K562 (cell line): ENCODE data around the gene TAF8. TPM values are rescaled to one million over a fixed set of nuclear protein-coding genes. Genes with fewer than 3 reads are reported as not detected.

Experiments
- ATAC-seq: fragments of 200-7000 bp; cut with Tn5 transposase; 3 replicates; pipeline ENCODE4 v1.9.1; 2020; ENCODE audit warnings: moderate library complexity
- BruUV-seq: library from RNA; stranded (reverse); fragments of 400-500 nt; replicated peaks from 2 replicates; lab custom pipeline; 2021; lab: Mats Ljungman, UMichigan
- CTCF ChIA-PET: fragments of 300-600 bp; formaldehyde crosslinking; extraction: SDS; loops from one replicate; lab custom pipeline; 2021; ENCODE audit warnings: low intra/inter-chr PET ratio; lab: Yijun Ruan, JAX
- POLR2A ChIA-PET: fragments of 300-600, 350-650 bp; sonication (Branson Sonifier 250); formaldehyde crosslinking; extraction: SDS; loops from one replicate; lab custom pipeline; 2021; ENCODE audit warnings: antibody characterized with exemption, inconsistent platforms; lab: Yijun Ruan, JAX
- DNase-seq, 4 experiments: peaks; one replicate each; pipeline versions ENCODE4 v3.0.0 to v3.0.0-alpha.2; 2011 to 2018; ENCODE audit warnings: low spot score in 3 of 4, mixed read lengths in 3 of 4; ENCODE audit errors: extremely low read depth in 1 of 4
- FAIRE-seq: peaks from 2 replicates; lab custom pipeline; 2011; peaks lifted over from hg19 to GRCh38; lab: Jason Lieb, UNC
- H2AFZ ChIP-seq: 2 replicates; pipeline ENCODE4 v1.6.0; 2011; ENCODE audit warnings: low read depth, low read length, control low read depth, inconsistent platforms
- H3K27ac ChIP-seq: fragments of 200-600 bp; 3 replicates; pipeline ENCODE4 v1.8.0; 2011; ENCODE audit warnings: low read depth, mild to moderate bottlenecking, control low read depth, inconsistent platforms, low read length, moderate library complexity, mixed read lengths; ENCODE audit errors: extremely low read depth
- H3K27me3 ChIP-seq, 2 experiments: fragments of 300-600 bp in 1 of 2; 2 replicates in 1 of 2; 3 replicates in 1 of 2; pipeline versions ENCODE4 v1.6.0 to v1.8.0; 2011; ENCODE audit warnings: inconsistent platforms in 2 of 2, low read length in 2 of 2, mild to moderate bottlenecking in 1 of 2, mixed read lengths in 1 of 2, moderate library complexity in 1 of 2; ENCODE audit not compliant: control insufficient read depth in 2 of 2, insufficient read depth in 2 of 2
- H3K36me3 ChIP-seq: fragments of 300-600 bp; 3 replicates; pipeline ENCODE4 v1.8.0; 2011; ENCODE audit warnings: mild to moderate bottlenecking, low read length, inconsistent platforms; ENCODE audit not compliant: control insufficient read depth, insufficient read depth
- H3K4me1 ChIP-seq, 2 experiments: fragments of 200-600 bp in 1 of 2; replicated peaks in 1 of 2; 2 replicates in 1 of 2; 3 replicates in 1 of 2; pipeline versions ENCODE4 v1.5.1 to v1.8.0; 2011; ENCODE audit warnings: inconsistent platforms in 2 of 2, low read length in 2 of 2, mild to moderate bottlenecking in 1 of 2, mixed read lengths in 1 of 2, moderate library complexity in 1 of 2; ENCODE audit not compliant: control insufficient read depth in 2 of 2, insufficient read depth in 2 of 2
- H3K4me2 ChIP-seq: 2 replicates; pipeline ENCODE4 v1.6.1; 2011; ENCODE audit warnings: low read length, control low read depth, inconsistent platforms, mixed read lengths; ENCODE audit not compliant: insufficient read depth
- H3K4me3 ChIP-seq: fragments of 200-600 bp; sonication (generic), shearing (Covaris generic); 2 replicates; pipeline ENCODE4 v1.5.1; 2016; ENCODE audit warnings: control low read depth, inconsistent platforms
- H3K79me2 ChIP-seq: fragments of 200-600 bp; 3 replicates; pipeline ENCODE4 v1.8.0; 2011; ENCODE audit warnings: low read length, inconsistent platforms; ENCODE audit not compliant: control insufficient read depth, insufficient read depth
- H3K9ac ChIP-seq, 2 experiments: 2 replicates each; pipeline versions ENCODE4 v1.6.0 to v1.6.1; 2011; ENCODE audit warnings: low read depth in 2 of 2, low read length in 2 of 2, control low read depth in 1 of 2, inconsistent platforms in 1 of 2, mild to moderate bottlenecking in 1 of 2, mixed read lengths in 1 of 2; ENCODE audit not compliant: insufficient read depth in 1 of 2
- H3K9me1 ChIP-seq: one replicate; pipeline ENCODE4 v1.6.0; 2011; ENCODE audit warnings: inconsistent platforms, mild to moderate bottlenecking, low read length, moderate library complexity; ENCODE audit not compliant: control insufficient read depth, insufficient read depth
- H3K9me3 ChIP-seq: replicated peaks from 2 replicates; pipeline ENCODE4 v1.5.1; 2011; ENCODE audit warnings: low read depth, low read length, inconsistent platforms; ENCODE audit not compliant: control insufficient read depth, insufficient read depth
- H4K20me1 ChIP-seq: replicated peaks from 2 replicates; pipeline ENCODE4 v1.6.1; 2011; ENCODE audit warnings: low read length, inconsistent platforms, mixed read lengths; ENCODE audit not compliant: control insufficient read depth, insufficient read depth
- CBFA2T2 ChIP-seq: fragments of 450-650 bp; conservative IDR thresholded peaks from 2 replicates; pipeline ENCODE4 v1.6.1; 2017; ENCODE audit warnings: mild to moderate bottlenecking
- CXXC5 ChIP-seq: fragments of 250-450 bp; sonication (Bioruptor Pico); IDR thresholded peaks from 2 replicates; pipeline ENCODE4 v1.8.0; 2022; ENCODE audit warnings: inconsistent platforms, mild to moderate bottlenecking, moderate library complexity
- FUS ChIP-seq: fragments of 200-400 bp; formaldehyde crosslinking; optimal IDR thresholded peaks from 2 replicates; pipeline ENCODE3; 2017; ENCODE audit warnings: low read depth, low read length
- KHSRP ChIP-seq: fragments of 450-650 bp; IDR thresholded peaks from 2 replicates; pipeline ENCODE4 v1.6.1; 2017
- NR1H2 ChIP-seq: sonication (generic); formaldehyde crosslinking; IDR thresholded peaks from 2 replicates; pipeline ENCODE4 v1.4.0; 2020; ENCODE audit warnings: mild to moderate bottlenecking, missing genetic modification reagents
- POLR2G ChIP-seq: fragments of 200-400 bp; formaldehyde crosslinking; IDR thresholded peaks from 2 replicates; pipeline ENCODE4 v1.6.1; 2017; ENCODE audit warnings: low read depth, mild to moderate bottlenecking, antibody characterized with exemption, low read length, moderate library complexity
- RBM17 ChIP-seq: fragments of 200-400 bp; formaldehyde crosslinking; IDR thresholded peaks from 2 replicates; pipeline ENCODE4 v1.6.1; 2017; ENCODE audit warnings: low read depth, mild to moderate bottlenecking, low read length, borderline replicate concordance
- RBM22 ChIP-seq: fragments of 200-400 bp; formaldehyde crosslinking; IDR thresholded peaks from 2 replicates; pipeline ENCODE4 v1.6.1; 2018; ENCODE audit warnings: low read length, low read depth; ENCODE audit not compliant: poor library complexity, severe bottlenecking
- SMAD4 ChIP-seq: fragments of 250-450 bp; sonication (Bioruptor Pico); conservative IDR thresholded peaks from 2 replicates; pipeline ENCODE4 v1.8.0; 2021; ENCODE audit warnings: inconsistent platforms, mild to moderate bottlenecking, moderate library complexity
- ZNF408 ChIP-seq: fragments of 250-450 bp; sonication (Bioruptor Pico); IDR thresholded peaks from 2 replicates; pipeline ENCODE4 v1.4.0; 2020; ENCODE audit warnings: low read depth, mild to moderate bottlenecking, moderate library complexity
- ZNF584 ChIP-seq: fragments of 200-800 bp; sonication (Bioruptor generic); IDR thresholded peaks from 2 replicates; pipeline ENCODE4 v1.6.1; 2016; ENCODE audit warnings: low read depth, mild to moderate bottlenecking, missing genetic modification characterization, missing compliant biosample characterization
- ZNF707 ChIP-seq: fragments of 250-450 bp; sonication (Bioruptor Pico); conservative IDR thresholded peaks from 2 replicates; pipeline ENCODE4 v1.8.0; 2022; ENCODE audit warnings: inconsistent platforms, mild to moderate bottlenecking, moderate library complexity
- WGBS: fragments of 100-300 bp; shearing (Covaris generic); methylation state at CpG from one replicate; pipeline ENCODE4 v1.1.6; 2016; ENCODE audit warnings: low coverage, mixed read lengths; ENCODE audit not compliant: insufficient coverage; ENCODE audit errors: missing lambda C conversion rate; 5-methylcytosine and 5-hydroxymethylcytosine counted together
- in situ Hi-C: fragments of 300-500 bp; cut with MboI; formaldehyde crosslinking; loops from 4 replicates; pipeline ENCODE4 v1.15.0; 2018; ENCODE audit warnings: inconsistent platforms, mixed read lengths
- intact Hi-C: fragments of 100-400 bp; cut with micrococcal nuclease; formaldehyde crosslinking; loops from 2 replicates; pipeline ENCODE4 v1.14.2; 2022
- polyA plus RNA-seq, 8 experiments: library from polyadenylated mRNA; depleted of rRNA in 4 of 8; stranded (reverse) in 5 of 8; unstranded in 3 of 8; fragments of >200 nt; fragmentation: Nextera tagmentation in 2 of 8; fragmentation: Illumina TruSeq in 1 of 8; extraction: Ambion mirVana in 2 of 8; extraction: Trizol in 1 of 8; gene quantifications; 2 replicates each; pipeline versions ENCODE4 v1.2.1 to v1.2.3, GENCODE V29; 2011 to 2014; ENCODE audit warnings: inconsistent platforms in 1 of 8, missing spikeins in 1 of 8
- total RNA-seq, 7 experiments: library from RNA; depleted of rRNA in 6 of 7; stranded (reverse); fragments of >200 nt in 6 of 7; fragmentation: Illumina TruSeq in 2 of 7; extraction: Trizol in 2 of 7; gene quantifications; 2 replicates each; pipeline versions ENCODE4 v1.2.1 to v1.2.3, GENCODE V29; 2011 to 2021; ENCODE audit warnings: low replicate concordance in 1 of 7
- TF ChIP-seq, protein P1 (sequence below): fragments of 450-650 bp; IDR thresholded peaks from 2 replicates; pipeline ENCODE4 v1.6.1; 2016
- TF ChIP-seq, protein P2 (sequence below): fragments of 450-650 bp; IDR thresholded peaks from 2 replicates; pipeline ENCODE4 v1.6.1; 2017; ENCODE audit warnings: antibody characterized with exemption
- TF ChIP-seq, protein P3 (sequence below): fragments of 250-450 bp; sonication (Bioruptor Pico); IDR thresholded peaks from 2 replicates; pipeline ENCODE4 v1.6.1; 2021; ENCODE audit warnings: mild to moderate bottlenecking
- TF ChIP-seq, protein P4 (sequence below): sonication (generic); formaldehyde crosslinking; IDR thresholded peaks from 2 replicates; pipeline ENCODE4 v1.8.0; 2023; ENCODE audit warnings: mild to moderate bottlenecking, missing genetic modification reagents

Gene TAF8
- total and polyA plus RNA-seq, 9 of the 15 experiments (the other 6 are each of a cell fraction or from before 2014, with no cell fraction given): 29.4 to 84.0 (median 52.6) TPM

DNA sequence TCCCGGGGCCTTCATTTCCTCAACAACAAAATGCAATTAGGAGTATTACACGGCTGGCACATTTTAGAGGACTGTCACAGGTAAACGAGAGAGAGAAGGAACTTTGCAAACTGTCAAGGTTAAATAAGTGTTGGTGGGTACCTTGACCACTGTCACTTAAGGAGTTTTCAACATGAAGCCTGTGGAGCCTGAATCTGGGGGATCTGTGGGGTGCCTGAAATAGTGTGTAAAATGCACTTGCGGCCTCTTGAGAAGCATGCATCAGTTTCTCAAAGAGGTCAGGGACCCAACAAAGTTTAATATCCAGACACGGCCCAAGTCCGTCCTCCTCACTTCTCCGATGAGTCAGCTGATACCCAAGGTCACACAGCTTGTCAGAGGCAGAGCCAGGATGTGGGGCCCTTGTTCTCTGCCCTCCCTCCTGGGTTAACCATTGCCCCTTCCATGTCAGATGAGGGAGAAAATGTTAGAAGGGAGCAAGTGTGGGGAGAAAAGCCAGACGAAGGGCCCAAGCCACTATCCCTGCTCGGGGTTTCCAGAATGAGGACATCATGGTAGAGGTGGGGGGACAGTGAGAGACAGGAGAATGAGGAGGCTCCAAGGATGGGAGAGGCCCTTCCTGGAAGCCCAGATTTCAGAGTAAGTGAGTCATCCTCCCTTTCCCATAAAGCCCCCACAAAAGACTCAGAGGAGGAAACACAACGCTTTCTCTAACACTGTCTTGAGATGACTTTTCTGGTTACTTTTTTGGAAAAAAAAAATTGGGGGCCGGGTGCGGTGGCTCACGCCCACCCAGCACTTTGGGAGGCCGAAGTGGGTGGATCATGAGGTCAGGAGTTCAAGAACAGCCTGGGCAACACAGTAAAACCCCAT, 49.9 kb downstream of the TAF8 start:
- ChIA-PET CTCF (no interaction called here), POLR2A (interaction anchor here (0.7 to 1.5 kb wide), 9 partner anchors 10 to 185 kb away, joined by 3 to 4 read pairs (median 3); no protein-coding TSS in a partner anchor)
- H4K20me1 ChIP-seq: no peaks in the 10 kb centered on the region
- no peaks in the 10 kb centered on the region for H3K9me3 ChIP-seq
- peak overlapping the region; percentile 47 for H3K4me2 ChIP-seq
- DNase-seq: peak; percentile 60 to 83 (median 65)
- H3K27ac ChIP-seq: peak overlapping the region; percentile 69
- no TSS peak for BruUV-seq
- WGBS: 6% methylated on average over 14 of the region's 14 CpGs
- peak; percentile 18 for ATAC-seq
- peaks cover 49 to 52% of the 10 kb centered on the region in 2 experiments for H3K4me1 ChIP-seq
- H3K9me1 ChIP-seq: no peaks in the 10 kb centered on the region
- in situ Hi-C loops: no loop called here
- H2AFZ ChIP-seq: peak overlapping the region; percentile 60
- peak; percentile 86 for FAIRE-seq
- H3K36me3 ChIP-seq: no peaks in the 10 kb centered on the region
- H3K9ac ChIP-seq: peak overlapping the region; percentile 10 to 31; a peak in 3 of 4 replicates
- H3K79me2 ChIP-seq: no peaks in the 10 kb centered on the region
- H3K4me3 ChIP-seq: no peak overlapping the region
- intact Hi-C loops: loop anchor here (10.0 kb wide), 1 partner anchor 115 kb away; the partner anchor contains the start of gene MRPS10
- no peaks in the 10 kb centered on the region for H3K27me3 ChIP-seq
- TF ChIP-seq POLR2G (no peak), CBFA2T2 (0 out of 2 replicates have a peak, but pooled peaks have one; percentile 9), NR1H2 (CRISPR knock-in tag) (peak; percentile 63; the same call in 1 of the 2 replicates), RBM17 (no peak), SMAD4 (CRISPR knock-in tag) (0 out of 2 replicates have a peak, but pooled peaks have one; percentile 24), ZNF584 (CRISPR knock-in tag) (peak; percentile 70; the same call in 1 of the 2 replicates), RBM22 (no peak), ZNF707 (CRISPR knock-in tag) (no peak), ZNF408 (no peak), FUS (no peak), KHSRP (no peak), CXXC5 (CRISPR knock-in tag) (peak; percentile 35; the same call in 1 of the 2 replicates)
- TF ChIP-seq, protein P1, sequence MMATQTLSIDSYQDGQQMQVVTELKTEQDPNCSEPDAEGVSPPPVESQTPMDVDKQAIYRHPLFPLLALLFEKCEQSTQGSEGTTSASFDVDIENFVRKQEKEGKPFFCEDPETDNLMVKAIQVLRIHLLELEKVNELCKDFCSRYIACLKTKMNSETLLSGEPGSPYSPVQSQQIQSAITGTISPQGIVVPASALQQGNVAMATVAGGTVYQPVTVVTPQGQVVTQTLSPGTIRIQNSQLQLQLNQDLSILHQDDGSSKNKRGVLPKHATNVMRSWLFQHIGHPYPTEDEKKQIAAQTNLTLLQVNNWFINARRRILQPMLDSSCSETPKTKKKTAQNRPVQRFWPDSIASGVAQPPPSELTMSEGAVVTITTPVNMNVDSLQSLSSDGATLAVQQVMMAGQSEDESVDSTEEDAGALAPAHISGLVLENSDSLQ: peak; percentile 43; the same call in 1 of the 2 replicates
- TF ChIP-seq, protein P2, sequence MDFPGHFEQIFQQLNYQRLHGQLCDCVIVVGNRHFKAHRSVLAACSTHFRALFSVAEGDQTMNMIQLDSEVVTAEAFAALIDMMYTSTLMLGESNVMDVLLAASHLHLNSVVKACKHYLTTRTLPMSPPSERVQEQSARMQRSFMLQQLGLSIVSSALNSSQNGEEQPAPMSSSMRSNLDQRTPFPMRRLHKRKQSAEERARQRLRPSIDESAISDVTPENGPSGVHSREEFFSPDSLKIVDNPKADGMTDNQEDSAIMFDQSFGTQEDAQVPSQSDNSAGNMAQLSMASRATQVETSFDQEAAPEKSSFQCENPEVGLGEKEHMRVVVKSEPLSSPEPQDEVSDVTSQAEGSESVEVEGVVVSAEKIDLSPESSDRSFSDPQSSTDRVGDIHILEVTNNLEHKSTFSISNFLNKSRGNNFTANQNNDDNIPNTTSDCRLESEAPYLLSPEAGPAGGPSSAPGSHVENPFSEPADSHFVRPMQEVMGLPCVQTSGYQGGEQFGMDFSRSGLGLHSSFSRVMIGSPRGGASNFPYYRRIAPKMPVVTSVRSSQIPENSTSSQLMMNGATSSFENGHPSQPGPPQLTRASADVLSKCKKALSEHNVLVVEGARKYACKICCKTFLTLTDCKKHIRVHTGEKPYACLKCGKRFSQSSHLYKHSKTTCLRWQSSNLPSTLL: no peak
- TF ChIP-seq, protein P3, sequence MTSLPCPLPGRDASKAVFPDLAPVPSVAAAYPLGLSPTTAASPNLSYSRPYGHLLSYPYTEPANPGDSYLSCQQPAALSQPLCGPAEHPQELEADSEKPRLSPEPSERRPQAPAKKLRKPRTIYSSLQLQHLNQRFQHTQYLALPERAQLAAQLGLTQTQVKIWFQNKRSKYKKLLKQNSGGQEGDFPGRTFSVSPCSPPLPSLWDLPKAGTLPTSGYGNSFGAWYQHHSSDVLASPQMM: no peak
- TF ChIP-seq, protein P4, sequence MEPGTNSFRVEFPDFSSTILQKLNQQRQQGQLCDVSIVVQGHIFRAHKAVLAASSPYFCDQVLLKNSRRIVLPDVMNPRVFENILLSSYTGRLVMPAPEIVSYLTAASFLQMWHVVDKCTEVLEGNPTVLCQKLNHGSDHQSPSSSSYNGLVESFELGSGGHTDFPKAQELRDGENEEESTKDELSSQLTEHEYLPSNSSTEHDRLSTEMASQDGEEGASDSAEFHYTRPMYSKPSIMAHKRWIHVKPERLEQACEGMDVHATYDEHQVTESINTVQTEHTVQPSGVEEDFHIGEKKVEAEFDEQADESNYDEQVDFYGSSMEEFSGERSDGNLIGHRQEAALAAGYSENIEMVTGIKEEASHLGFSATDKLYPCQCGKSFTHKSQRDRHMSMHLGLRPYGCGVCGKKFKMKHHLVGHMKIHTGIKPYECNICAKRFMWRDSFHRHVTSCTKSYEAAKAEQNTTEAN (CRISPR knock-in tag): no peak
